Measurements from ENCODE around the gene RASA3.

The RASA3 gene

DNA sequence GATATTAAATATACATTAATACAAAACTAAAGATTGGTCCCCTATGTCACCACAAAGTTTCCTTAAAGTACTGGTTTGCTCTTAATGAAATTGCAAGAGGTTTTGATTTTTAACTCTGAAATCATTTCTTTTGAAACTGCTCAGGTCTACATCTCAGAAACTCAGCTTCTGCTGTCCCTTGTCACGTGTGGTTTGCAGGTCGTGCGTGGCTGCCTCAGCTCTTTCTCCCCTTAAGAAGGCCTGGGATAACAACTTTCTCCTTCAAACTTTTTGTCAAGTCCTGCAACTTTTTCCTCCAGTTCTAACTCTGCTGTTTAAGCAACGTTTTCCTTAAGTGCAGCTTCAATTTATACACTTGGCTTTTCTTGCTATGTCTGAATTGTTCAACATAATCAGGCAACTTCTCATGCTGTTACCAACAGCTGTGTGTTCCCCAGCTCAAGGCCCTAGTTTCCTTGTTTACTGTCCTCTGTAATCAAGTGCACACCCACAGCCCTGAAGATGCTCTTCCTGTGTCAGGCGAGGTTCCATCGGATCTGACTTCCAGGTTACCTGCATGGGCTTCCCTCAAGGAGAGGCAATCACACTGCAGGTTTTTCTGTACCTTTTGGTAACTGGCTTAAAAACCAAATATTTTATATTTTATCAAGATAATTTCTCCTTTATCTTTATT, 172.0 kb downstream of the RASA3 start:
- DNase-seq: no peak

DNA sequence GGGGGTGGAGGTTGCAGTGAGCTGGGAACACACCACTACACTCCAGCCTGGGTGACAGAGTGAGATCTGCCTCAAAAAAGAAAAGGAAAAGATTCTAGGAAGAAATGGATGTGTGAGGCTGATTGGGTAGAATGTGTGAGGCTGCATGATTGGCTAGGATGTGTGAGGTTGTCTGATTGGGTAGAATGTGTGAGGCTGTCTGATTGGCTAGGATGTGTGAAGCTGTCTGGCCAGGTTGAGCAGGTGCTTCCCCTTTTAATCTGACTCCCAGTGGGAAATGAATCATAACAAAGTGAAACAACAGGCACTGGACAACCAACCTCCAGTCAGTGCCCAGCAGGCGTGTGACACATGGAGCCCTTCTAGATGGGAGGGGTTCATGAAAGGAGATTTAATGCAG, 173.2 kb downstream of the RASA3 start:
- DNase-seq: no peak

DNA sequence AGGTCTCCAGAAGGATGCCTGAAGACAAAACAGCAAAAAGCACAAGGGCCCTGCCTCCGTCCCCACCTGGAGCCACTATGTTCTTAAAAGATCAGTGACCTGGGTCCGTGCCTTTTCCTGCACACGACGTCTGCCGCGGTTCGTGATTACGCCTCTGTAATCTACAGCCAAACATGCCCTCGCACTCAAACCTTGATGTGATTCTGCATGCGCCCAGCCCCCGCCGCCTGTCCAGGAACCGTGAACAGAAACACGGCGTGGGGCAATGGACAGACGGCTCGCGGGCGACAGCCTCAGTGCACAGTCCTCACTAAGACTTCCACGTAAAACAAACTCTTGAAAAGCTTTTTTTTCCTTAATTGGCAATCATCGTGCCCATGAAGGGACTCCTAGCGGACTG, 174.1 kb downstream of the RASA3 start:
- no peak for DNase-seq

DNA sequence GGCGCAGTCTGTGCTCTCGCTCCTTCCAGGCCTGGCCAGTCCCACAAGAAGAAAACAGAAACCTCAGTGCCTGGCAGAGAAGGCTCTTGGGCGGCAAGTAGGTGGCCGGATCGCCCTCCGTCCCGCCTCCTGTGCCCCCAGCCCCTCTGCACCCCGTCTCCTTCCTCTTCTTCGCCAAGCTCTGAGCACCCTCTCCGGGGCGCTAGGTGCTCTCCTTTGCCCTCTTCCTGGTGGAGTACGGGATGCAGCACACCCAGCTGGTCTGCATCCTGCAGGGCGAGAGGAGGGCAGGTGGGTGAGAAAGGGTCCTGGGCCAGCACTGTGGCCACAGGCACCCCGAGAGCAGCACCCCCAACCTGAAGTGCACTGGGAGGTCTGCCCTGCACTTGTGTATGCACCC, 175.9 kb downstream of the RASA3 start:
- no peak for DNase-seq

DNA sequence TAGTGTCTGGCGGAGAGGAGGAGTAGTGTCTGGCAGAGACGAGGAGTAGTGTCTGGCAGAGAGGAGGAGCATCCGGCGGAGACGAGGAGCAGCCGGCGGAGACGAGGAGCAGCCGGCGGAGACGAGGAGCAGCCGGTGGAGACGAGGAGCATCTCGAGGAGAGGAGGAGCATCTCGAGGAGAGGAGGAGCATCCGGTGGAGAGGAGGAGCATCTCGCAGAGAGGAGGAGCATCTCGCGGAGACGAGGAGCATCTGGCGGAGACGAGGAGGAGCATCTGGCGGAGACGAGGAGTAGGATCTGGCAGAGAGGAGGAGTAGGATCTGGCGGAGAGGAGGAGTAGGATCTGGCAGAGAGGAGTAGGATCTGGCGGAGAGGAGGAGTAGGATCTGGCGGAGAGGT, 176.7 kb downstream of the RASA3 start:
- no peak for DNase-seq

DNA sequence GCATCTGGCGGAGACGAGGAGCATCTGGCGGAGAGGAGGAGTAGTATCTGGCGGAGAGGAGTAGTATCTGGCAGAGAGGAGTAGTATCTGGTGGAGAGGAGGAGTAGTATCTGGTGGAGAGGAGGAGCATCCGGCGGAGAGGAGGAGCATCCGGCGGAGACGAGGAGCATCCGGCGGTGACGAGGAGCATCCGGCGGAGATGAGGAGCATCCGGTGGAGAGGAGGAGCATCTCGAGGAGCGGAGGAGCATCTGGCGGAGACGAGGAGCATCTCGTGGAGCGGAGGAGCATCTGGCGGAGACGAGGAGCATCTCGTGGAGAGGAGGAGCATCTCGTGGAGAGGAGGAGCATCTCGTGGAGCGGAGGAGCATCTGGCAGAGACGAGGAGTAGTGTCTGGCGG, 177.2 kb downstream of the RASA3 start:
- no peak for DNase-seq

DNA sequence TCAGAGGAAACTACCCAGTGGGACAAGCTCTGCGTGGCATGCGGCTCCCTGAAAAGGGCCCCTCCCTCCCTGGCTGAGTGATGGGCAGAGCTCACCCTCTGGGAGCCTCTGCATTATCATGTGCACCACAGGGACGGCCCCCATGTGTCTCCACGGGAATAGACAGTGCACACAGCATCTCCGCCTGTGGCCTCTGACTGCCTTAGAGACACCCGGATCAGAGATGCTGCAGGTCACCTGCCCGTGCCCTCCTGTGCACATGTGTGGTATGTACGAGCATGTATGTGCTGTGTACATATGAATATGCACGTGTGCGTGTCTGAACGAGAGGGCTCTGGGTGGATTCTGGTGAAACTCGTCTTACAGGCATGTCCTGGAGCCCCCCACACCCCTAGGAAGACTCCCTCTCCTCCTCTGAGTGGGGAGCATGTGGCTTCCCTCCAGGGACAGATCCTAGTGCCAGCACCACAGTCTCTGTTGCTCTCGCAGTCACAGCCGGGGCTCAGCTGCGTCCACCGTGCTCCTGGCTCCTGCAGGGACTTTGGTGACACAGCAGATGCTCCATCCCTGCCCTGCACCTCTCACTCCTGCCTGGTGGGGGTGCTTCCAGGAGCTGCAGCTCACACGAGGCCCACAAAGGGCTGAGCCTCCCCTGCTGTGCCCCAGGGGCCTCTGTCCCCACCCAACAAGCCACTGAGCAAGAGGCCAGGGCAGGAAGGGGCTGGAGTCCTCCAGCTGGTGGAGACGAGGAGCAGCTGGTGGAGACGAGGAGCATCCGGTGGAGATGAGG, 178.2 kb downstream of the RASA3 start:
- DNase-seq: no peak

DNA sequence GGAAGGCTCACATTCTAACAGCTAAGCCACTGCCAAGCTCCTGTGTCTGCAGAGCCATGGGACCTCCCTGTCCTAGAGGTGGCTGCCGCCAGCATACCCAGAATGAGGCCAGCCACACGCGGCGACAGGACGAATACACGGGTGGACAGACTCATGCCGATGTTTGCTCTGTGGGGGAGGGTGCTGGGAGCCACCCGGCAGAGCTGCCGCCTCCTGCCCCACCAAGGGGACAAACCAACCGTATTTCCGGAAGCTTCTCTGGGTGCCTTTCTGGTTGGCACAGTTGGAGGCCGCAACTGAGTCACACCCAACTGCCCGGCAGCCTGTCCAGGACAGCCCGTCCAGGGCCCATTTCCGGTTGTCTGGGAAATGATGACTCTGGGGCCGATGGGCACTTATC, 178.9 kb downstream of the RASA3 start:
- DNase-seq: no peak

DNA sequence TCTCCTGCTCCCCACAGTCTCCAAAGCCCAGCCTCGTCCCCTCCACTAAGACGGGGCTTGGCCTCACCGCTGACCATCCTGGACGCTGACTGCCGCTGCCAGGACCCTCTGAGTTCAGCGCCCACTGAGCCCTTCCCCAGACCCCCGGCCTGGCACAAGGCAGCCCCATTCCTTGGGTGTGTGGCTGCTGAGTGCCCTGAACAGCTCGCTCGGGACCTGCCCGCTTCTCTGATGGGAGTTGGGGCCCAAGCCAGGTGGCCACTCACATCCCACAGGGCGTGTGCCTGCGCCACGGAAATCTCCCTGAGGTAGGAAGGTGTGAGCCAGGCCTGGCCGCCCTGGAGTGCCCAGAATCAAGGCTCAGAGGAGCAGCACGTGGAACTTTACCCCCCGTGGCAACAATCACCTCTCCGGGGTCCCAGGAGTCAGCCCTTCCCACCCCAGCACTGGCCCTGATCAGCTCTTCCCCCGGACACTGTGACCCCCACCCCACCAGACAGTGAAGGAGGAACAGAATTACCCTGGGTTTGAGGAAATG, 179.4 kb downstream of the RASA3 start:
- DNase-seq: no peak

DNA sequence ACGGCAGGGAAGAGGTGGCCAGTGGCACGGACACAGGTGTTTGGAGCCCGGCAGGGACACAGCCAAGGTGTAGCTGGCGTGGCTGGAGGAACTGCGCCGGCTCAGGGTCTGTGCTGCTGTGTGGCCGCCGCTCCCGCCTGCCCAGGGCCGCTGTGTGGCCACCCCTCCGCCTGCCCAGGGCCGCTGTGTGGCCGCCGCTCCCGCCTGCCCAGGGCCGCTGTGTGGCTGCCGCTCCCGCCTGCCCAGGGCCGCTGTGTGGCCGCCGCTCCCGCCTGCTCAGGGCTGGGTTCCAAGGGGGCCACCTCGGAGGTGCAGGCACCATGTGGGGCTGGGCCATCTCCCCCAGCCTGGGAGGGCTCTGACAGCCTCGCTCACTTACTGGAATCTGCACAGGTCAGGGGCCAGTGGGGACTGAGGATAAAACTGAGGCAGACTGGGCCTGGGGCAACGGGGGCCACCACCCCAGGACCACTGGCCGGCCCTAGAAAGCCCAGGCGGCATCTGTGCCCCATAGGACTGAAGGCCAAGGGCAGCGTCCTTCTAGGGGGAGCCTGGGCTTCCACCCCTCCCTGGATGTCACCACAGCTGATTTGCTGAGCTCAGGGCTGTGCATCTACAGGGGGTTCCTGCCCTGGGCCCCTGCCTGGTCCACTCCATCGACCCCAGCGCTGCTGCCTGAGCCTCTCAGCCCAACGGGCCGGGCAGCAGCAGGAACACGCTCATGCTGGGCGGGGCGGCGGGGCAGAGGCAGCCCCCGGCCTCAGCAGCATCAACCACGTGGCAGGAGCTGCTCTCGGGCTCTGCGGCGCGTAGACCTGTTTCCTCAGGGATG, 180.1 kb downstream of the RASA3 start:
- no peak for DNase-seq

DNA sequence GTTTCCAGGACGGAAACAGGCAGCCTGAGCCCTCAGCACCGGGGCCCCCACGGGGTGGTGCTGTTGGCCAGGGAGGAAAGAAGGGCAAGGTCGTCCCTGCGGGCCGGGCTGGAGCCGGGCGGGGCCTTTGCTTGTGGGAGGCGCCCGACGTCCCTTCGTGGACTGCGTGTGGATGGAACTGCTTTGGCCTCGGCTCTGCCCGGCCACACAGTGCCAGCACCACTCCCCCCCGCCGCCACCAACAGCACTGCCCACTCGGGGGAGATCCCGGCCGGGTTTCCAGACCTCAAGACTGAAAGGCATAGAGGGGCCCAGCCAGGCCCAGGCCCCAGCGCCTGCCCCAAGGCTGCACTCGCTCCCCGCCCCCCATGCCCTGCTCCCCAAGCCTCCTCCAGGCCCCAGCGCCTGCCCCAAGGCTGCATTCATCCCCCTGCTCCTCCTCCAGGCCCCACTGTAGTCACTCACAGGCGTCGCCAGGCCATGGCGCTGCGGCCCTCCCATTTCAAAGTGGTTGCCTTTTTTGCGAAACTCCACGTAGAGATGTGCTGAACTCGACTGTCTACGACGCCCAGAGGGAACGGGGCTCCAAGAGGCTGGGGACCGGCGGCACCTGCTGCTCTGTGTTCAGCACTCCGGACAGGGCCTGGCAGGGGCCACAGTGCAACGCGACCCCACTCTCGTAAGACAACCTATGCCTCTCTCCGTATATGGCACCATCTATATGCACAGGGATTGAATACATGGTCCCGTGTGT, 181.0 kb downstream of the RASA3 start:
- DNase-seq: peak; percentile 77

DNA sequence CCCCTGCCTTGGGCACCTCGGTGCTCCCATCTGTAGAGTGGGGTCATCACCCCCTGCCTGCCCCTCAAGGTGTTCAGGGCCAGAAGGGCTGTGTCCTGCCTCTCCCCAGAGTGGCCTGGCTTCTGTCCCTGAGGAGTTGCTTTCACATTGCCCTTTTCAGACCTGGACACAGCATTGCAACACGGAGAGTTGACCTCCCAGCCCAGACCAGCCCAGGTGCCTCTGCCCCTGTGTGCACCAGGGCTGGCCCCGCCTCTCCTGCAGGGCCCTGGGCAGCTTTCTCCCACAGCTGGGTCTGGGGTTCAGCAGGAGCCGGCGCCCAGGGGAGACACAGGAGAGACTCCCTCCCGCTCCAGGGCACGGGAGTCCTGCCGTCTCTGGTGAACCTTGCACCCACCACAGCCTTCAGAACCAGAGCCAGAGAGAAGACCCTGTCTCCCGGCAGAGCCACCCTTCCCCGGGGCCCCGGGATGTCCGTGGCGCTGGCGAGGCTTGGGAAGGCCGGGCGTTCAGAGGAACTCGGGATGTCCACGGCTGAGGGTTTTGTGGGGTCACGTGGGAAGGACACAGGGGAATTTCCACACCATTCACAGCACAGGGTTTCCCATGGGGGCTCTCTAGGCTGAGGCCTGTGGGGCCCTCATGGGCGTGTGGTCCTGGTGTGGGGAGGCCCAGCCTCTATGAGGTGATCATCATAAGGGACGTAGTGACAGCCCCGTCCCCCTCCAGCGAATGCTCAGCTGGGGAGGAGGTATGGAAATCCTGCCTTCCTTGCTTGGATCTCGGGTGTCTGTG, 181.8 kb downstream of the RASA3 start:
- no peak for DNase-seq

DNA sequence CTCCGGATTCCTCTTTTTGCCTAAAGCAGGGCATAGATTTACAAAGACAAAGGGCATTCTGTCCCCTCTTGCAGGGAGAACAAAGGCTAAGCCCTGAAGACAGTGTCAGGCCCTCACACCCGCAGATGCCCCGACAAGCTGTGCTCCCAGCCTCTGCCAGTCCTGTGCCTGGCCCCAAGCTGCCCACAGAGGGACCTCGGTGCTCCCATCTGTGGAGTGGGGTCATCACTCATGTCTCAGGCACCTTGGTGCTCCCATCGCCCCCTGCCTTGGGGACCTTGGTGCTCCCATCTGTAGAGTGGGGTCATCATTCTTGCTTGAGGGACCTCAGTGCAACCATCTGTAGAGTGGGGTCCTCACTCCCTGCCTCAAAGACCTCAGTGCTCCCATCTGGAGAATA, 182.9 kb downstream of the RASA3 start:
- DNase-seq: no peak

DNA sequence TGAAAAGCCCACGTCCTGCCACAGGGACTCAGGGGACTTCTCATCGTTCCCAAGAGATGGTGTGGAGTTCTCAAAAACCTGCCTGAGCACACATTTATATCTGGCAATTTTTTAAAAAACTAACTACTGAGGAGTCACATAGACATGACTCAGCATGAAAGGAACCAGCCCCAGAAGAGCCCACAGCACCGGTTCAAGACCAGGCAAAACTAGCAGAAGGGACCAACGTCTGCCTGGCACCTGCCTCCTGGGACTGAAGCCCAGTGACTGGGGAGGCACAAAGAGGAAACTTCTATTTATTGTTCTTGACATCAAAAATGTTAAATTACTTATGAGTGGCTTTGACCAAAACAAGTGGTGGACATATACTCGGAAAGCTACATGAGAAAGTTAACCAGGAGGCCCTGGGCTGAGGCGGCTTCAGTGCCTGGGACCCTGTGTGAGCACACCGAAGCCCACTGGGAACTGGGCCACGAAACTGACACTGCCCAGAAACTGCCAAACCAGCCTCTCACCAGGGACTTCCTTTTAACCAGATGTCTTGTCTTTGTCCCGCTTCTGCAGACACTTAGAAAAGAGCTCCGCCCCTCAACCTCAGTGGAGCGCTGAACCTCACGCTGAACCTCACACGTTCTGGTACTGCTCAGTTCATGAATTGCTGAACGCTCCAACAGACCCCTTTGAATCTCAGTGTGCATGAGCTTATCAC, 184.2 kb downstream of the RASA3 start:
- no peak for DNase-seq

DNA sequence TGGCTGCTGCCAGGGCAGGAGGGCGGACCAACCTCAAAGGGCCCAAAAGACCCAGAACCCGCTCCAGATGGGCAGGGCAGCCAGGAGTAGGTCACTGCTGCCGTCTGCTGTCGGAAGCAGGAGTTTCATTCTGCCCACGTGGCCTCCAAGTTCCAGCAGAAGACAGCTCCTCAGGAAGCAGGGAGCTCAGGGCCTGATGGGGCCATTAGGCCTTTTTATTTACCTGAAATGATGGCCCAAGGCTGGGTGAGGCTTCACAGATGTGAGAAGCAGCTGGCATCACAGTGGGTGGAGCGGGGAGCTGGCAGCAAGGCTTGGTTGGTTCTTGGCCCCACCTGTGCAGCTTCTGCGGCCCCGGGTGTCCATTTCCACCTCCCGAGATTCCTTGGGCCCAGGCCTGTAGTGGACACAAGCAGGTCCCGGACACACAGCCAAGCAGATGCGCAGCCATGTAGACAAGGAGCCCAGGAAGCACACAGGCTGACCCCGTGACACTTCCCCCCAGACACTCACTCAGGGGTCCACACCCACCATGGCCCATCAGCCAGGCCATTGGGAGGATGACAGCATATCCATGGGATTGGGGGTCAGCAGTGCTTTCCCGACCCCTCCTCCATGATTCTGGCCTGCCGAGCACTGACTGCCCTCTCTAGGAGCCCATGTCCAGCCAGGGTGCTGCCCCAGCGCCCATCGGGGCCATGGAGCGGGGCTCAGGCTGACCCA, 185.0 kb downstream of the RASA3 start:
- DNase-seq: no peak

DNA sequence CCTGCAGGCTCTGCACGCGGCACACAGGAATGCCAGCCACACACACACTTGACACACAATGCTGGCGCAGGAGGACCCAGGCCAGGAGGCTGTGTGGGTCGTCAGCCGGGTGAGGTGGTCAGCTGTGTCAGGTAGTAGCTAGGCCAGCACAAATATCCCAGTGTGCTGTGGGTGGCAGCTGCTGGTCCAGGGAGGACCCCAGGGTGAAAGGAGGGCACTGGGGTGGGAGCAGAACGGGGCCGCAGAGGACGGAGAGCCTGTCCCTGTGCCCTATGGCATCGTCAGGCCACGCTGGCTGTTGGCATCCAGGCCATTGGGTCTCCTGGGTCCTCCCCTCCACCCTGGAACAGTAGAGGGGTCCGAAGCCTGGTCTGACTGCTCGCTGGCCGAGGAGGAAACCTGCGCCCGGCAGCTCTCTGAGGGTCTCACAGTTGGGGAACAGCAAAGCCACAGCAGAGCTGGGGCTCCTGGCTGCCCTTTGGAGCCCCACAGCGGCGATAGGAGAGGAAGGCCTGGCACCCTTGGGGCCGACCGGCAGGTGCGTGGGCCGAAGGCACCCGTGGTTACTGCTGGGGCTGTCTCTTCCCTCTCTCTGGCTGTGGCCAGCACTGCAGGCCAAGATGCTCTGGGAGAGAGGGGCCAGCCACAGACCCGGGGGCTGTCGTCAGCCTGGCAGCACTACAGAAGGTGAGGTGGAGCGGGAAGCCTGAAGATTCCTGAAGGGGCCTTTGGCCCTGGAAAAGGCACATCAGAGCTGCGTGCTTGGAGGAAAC, 185.8 kb downstream of the RASA3 start:
- no peak for DNase-seq

DNA sequence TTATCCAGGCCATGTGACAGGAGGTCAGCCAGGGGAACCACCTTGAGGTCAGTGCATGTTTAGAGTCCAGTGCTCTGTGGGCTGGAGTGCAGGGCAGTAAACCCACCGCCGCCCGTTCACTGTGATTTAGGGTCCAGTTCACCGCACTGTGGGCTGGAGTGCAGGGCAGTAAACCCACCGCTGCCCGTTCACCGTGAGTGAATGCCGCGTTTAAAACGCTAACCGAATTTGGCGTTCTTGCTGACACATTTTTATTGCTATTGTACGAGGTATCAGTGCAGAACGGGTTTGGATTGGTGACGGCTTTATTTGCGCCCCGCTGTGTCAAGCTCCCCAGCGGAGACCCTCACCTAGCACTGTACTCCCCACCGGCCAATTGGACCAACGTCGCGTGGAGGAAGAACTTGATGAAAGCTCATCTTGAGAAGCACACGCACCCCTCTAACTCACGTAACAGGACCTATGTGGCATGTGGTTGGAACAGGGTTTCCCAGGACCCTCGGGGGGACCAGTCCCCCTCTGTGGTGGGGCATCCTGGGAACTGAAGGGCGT, 186.5 kb downstream of the RASA3 start:
- DNase-seq: no peak

DNA sequence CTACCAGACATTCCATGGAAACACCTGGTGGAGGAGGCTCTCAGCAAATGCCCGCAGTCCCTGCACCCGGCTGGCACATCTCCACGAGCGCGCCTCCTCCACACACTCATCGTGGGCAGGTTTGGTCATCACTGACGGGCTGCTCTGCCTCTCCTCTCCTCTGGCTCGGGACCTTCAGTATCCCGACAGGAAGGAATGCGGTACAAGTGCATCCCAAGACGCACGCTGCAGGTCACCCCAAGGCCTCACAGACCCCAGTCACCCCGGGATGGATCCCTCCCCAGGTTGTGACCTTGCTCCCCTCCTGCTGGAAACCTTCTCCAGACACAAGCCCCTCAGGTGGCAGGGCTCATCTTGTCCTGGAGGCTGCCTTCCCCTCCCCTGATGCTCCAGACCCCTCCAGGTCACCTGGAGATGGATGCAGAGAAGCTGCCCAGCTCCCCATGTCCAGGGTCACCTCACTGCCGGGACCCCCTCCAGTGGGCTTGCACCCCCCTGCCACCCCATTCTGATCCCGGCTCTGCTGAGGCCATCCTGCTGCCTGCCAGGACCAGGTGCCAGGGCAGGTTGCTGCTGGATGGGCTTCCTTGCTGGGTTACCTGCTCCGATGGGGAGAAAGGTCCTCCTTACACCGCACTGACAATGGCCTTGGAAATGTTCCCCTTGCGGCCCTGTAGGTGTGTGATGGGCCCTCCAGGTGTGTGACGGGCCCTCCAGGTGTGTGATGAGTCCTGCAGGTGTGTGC, 188.4 kb downstream of the RASA3 start:
- no peak for DNase-seq

Data from DMS53 (cell line).